A549 (cell line): Measurements from ENCODE around the gene POLA1. TPM values are rescaled to one million over a fixed set of nuclear protein-coding genes. Genes with fewer than 3 reads are reported as not detected.
A peak's percentile ranks its signal among the peaks of the same experiment; 100 is the strongest.

Experiments used
- ATAC-seq, 2 experiments: fragments of 200-7000 bp in 1 of 2; fragments of >200 bp in 1 of 2; cut with Nextera tagmentation in 1 of 2; cut with Tn5 transposase in 1 of 2; 3 replicates each; pipeline versions ENCODE4 v1.8.0 to v1.9.1; 2018 to 2020; ENCODE audit warnings: mild to moderate bottlenecking in 1 of 2, moderate library complexity in 1 of 2
- CTCF ChIA-PET: fragments of 300-600 bp; sonication (Branson Sonifier 250); formaldehyde crosslinking; extraction: SDS; loops from one replicate; lab custom pipeline; 2021; ENCODE audit warnings: antibody characterized with exemption, inconsistent platforms; lab: Yijun Ruan, JAX
- POLR2A ChIA-PET: fragments of 350-600 bp; formaldehyde crosslinking; extraction: SDS; loops from one replicate; lab custom pipeline; 2021; ENCODE audit warnings: antibody characterized with exemption, inconsistent platforms; lab: Yijun Ruan, JAX
- DNase-seq, 2 experiments: peaks; one replicate each; pipeline versions ENCODE4 v3.0.0 to v3.0.0-alpha.2; 2011 to 2016; ENCODE audit warnings: low read depth in 1 of 2, low spot score in 1 of 2
- FAIRE-seq: peaks from 2 replicates; lab custom pipeline; 2011; peaks lifted over from hg19 to GRCh38; lab: Jason Lieb, UNC
- H3K27ac ChIP-seq, 2 experiments: fragments of >200 bp; sonication (Bioruptor Twin); formaldehyde crosslinking; 3 replicates each; pipeline ENCODE4 v1.5.1; 2016 to 2017
- H3K4me1 ChIP-seq: fragments of >200 bp; sonication (Bioruptor Twin); formaldehyde crosslinking; 3 replicates; pipeline ENCODE4 v1.6.1; 2016
- H3K4me2 ChIP-seq: fragments of >200 bp; sonication (Bioruptor Twin); formaldehyde crosslinking; 3 replicates; pipeline ENCODE4 v1.6.1; 2016
- H3K4me3 ChIP-seq: fragments of >200 bp; sonication (Bioruptor Twin); formaldehyde crosslinking; 3 replicates; pipeline ENCODE4 v1.5.1; 2016
- H3K9me3 ChIP-seq: fragments of >200 bp; sonication (Bioruptor Twin); formaldehyde crosslinking; 3 replicates; pipeline ENCODE4 v1.6.1; 2016
- CBX8 ChIP-seq: fragments of 200-600 bp; sonication (generic); IDR thresholded peaks from 2 replicates; pipeline ENCODE4 v1.6.1; 2016
- EHF ChIP-seq: fragments of 250-450 bp; sonication (Bioruptor Pico); IDR thresholded peaks from 2 replicates; pipeline ENCODE4 v1.5.0; 2020; ENCODE audit warnings: mild to moderate bottlenecking
- FOSL2 ChIP-seq, 2 experiments: fragments of 450-650 bp in 1 of 2; fragments of >200 bp in 1 of 2; sonication (Bioruptor Twin) in 1 of 2; formaldehyde crosslinking; IDR thresholded peaks; 2 replicates each; pipeline versions ENCODE4 v1.5.0 to v1.6.1; 2016 to 2020; ENCODE audit warnings: mild to moderate bottlenecking in 1 of 2, moderate library complexity in 1 of 2
- HOXA7 ChIP-seq: fragments of 250-450 bp; sonication (Bioruptor Pico); IDR thresholded peaks from 2 replicates; pipeline ENCODE4 v1.5.0; 2020; ENCODE audit warnings: mild to moderate bottlenecking, moderate library complexity
- HOXB13 ChIP-seq: fragments of 250-450 bp; sonication (Bioruptor Pico); IDR thresholded peaks from 2 replicates; pipeline ENCODE4 v1.5.0; 2020; ENCODE audit warnings: low read depth, mild to moderate bottlenecking, moderate library complexity
- JUN ChIP-seq, 2 experiments: fragments of >200 bp; sonication (Bioruptor Twin); formaldehyde crosslinking; IDR thresholded peaks; 2 replicates in 1 of 2; 3 replicates in 1 of 2; pipeline ENCODE4 v1.6.1; 2016 to 2017
- MAZ ChIP-seq: fragments of 150-350 bp; IDR thresholded peaks from 2 replicates; pipeline ENCODE4 v1.6.1; 2014; ENCODE audit warnings: antibody characterized with exemption, low read depth, low read length, borderline replicate concordance
- NR3C1 ChIP-seq: fragments of >200 bp; sonication (Bioruptor Twin); formaldehyde crosslinking; IDR thresholded peaks from 3 replicates; pipeline ENCODE4 v1.6.1; 2017
- RAD21 ChIP-seq, 2 experiments: fragments of >200 bp in 1 of 2; sonication (Bioruptor Twin) in 1 of 2; formaldehyde crosslinking in 1 of 2; IDR thresholded peaks in 1 of 2; conservative IDR thresholded peaks in 1 of 2; 2 replicates in 1 of 2; 3 replicates in 1 of 2; pipeline ENCODE4 v1.6.1; 2012 to 2018; ENCODE audit warnings: inconsistent platforms in 1 of 2
- RARB ChIP-seq: fragments of 250-450 bp; sonication (Bioruptor Pico); IDR thresholded peaks from 2 replicates; pipeline ENCODE4 v1.8.0; 2021; ENCODE audit warnings: mild to moderate bottlenecking, moderate library complexity
- RNF2 ChIP-seq: fragments of 200-600 bp; sonication (generic); IDR thresholded peaks from 2 replicates; pipeline ENCODE4 v1.6.1; 2016; ENCODE audit warnings: low read depth, mild to moderate bottlenecking, antibody characterized with exemption, moderate library complexity, borderline replicate concordance
- SMC3 ChIP-seq: fragments of >200 bp; sonication (Bioruptor Twin); formaldehyde crosslinking; IDR thresholded peaks from 3 replicates; pipeline ENCODE4 v1.6.1; 2018; ENCODE audit warnings: inconsistent platforms
- WGBS: methylation state at CpG from one replicate; pipeline ENCODE4 v1.1.6; 2017; ENCODE audit errors: missing lambda C conversion rate; 5-methylcytosine and 5-hydroxymethylcytosine counted together
- polyA plus RNA-seq, 4 experiments: library from polyadenylated mRNA; depleted of rRNA in 3 of 4; stranded (reverse); fragments of >200 nt; fragmentation: RNase III in 1 of 4; extraction: RNeasy Plus Mini Kit Qiagen cat#74134 plus additional on column Dnase treatment in 1 of 4; gene quantifications; 2 replicates in 3 of 4; 3 replicates in 1 of 4; pipeline ENCODE4 v1.2.3, GENCODE V29; 2011 to 2017
- TF ChIP-seq, protein P1 (sequence below): fragments of >200 bp; sonication (Bioruptor Twin); formaldehyde crosslinking; IDR thresholded peaks from 3 replicates; pipeline ENCODE4 v1.5.1; 2016

The POLA1 gene
- polyA plus RNA-seq, 2 of the 4 experiments (the other 2 are of a cell fraction) = 8.8 to 17.5 TPM

DNA sequence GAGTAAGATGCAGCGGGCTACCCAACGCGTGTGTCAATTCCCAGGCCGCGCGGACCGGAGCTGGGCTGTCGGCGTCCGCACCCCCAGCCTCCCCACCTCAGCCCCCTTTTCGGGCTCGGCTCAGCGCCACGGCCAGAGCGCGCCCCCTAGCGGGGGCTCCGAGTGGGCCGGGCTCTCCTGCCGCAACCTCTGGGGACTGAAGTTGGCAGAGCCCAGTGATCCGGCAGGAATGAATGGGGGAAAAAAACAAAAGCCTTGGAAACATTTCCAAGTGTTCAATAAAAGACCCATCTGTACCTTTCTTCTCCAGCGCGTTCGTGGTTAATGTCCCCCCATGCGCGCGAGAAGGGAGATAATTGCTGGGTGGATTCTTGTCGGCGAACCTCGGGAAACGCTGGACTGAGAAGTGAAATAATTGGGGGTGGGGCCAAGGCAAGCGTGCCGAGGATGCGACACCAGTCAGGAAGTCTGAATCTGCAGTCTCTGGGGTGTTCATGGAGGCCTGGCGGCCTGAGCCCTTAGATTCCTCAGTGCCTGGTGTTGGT lies 327.3 kb downstream of the POLA1 start:
- ChIA-PET POLR2A (interaction anchor here (1.5 kb wide), 1 partner anchor 182 kb away, joined by 6 read pairs; no protein-coding TSS in a partner anchor), CTCF (interaction anchor here (0.7 to 3.6 kb wide), 15 partner anchors 10 to 239 kb away, joined by 3 to 42 read pairs (median 4); no protein-coding TSS in a partner anchor)
- DNase-seq (peak in 1 of 2 experiments; percentile 80), ATAC-seq (peak; percentile 85 to 91), FAIRE-seq (no peak)
- WGBS = 6% methylated on average over 15 of the region's 35 CpGs
- Histone ChIP-seq H3K9me3 (no peaks in the 10 kb centered on the region), H3K4me2 (peak overlapping the region; percentile 82), H3K4me1 (peaks cover 14% of the 10 kb centered on the region), H3K27ac (peak overlapping the region; percentile 39 to 77; a peak in 5 of 6 replicates), H3K4me3 (peak overlapping the region; percentile 52)
- TF ChIP-seq HOXB13 (CRISPR knock-in tag) = no peak
- TF ChIP-seq, protein P1, sequence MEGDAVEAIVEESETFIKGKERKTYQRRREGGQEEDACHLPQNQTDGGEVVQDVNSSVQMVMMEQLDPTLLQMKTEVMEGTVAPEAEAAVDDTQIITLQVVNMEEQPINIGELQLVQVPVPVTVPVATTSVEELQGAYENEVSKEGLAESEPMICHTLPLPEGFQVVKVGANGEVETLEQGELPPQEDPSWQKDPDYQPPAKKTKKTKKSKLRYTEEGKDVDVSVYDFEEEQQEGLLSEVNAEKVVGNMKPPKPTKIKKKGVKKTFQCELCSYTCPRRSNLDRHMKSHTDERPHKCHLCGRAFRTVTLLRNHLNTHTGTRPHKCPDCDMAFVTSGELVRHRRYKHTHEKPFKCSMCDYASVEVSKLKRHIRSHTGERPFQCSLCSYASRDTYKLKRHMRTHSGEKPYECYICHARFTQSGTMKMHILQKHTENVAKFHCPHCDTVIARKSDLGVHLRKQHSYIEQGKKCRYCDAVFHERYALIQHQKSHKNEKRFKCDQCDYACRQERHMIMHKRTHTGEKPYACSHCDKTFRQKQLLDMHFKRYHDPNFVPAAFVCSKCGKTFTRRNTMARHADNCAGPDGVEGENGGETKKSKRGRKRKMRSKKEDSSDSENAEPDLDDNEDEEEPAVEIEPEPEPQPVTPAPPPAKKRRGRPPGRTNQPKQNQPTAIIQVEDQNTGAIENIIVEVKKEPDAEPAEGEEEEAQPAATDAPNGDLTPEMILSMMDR = peak; percentile 84
- peak; percentile 74 for TF ChIP-seq SMC3
- no peak for TF ChIP-seq EHF (CRISPR knock-in tag)
- peak; percentile 47 to 79 for TF ChIP-seq RAD21 (conservative IDR thresholded peaks at IDR 0.05 in 1 of 2, IDR thresholded peaks at IDR 0.05 in 1 of 2)
- TF ChIP-seq MAZ = no peak

DNA sequence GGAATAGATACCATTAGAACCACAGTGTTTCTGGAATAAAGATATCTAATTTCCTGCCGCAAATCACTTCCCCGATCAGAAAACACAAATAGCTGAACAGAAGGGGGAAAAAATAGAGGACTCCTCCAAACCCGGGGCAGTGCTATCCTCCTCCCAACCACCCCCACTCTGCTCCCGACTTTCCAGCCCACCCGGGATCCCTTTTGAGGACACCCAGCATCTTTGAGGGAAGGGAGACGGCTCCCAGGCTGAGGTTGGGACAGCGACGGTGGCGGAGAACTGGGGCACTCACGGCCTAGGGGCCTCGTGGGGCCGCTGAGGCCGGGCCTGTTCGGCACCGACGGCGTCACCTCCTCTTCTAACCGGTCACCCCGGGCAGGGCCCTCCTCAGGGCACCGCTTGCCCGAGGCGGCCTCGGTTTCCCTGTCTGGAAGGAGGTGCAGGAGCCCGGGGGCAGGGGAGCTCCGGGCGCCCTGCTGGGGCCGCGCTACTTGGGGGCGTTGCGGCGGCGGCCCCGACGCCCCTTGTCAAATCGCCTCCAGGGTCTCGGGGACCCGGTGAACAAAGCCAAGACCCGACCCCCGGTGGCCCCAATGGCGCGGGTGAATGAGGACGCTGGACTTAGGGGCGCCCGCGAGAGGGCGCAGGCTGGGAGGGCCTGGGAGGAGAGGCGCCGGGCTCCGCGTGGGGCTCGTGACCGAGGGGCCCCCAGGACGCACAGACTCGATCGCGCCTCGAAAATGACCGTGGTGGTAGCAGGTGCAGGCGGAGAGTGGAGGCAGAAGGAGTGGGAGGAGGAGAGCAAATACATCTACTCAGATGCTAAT lies 329.0 kb downstream of the POLA1 start:
- CTCF ChIA-PET = interaction anchor here (1.1 to 3.6 kb wide), 8 partner anchors 10 to 276 kb away, joined by 3 to 42 read pairs (median 8); no protein-coding TSS in a partner anchor
- peak overlapping the region; percentile 75 for H3K4me2 ChIP-seq
- no peak for FAIRE-seq

DNA sequence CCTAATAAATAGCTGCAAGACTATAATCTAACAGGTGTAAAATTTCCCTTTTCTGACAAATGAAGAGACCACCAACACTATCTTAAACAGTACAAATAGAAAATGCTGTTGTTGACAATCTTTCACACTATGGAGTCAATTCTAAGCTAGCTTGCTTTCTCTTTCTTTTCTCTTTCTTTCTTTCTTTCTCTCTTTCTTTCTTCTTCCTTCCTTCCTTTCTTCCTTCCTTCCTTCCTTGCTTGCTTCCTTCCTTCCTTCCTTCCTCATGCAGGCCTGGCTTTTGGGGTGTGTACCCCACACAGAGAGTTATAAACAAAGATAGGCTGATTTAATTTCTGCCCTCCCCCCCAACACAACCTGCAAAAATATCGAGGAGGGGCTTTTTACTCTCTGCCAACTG lies 330.2 kb downstream of the POLA1 start:
- no peak overlapping the region for H3K4me3 ChIP-seq
- CTCF ChIA-PET = interaction anchor here (1.1 to 1.6 kb wide), 2 partner anchors 119 to 278 kb away, joined by 3 to 5 read pairs; no protein-coding TSS in a partner anchor
- no peak for ATAC-seq
- FAIRE-seq = no peak
- no peak overlapping the region for H3K4me2 ChIP-seq
- no peak overlapping the region for H3K27ac ChIP-seq
- WGBS = 0% methylated on average over 1 of the region's 1 CpG
- TF ChIP-seq JUN (IDR thresholded peaks at IDR 0.05) = no peak
- no peak for TF ChIP-seq NR3C1
- TF ChIP-seq RARB (CRISPR knock-in tag) = no peak
- TF ChIP-seq MAZ = no peak
- no peak for TF ChIP-seq HOXA7 (CRISPR knock-in tag)
- TF ChIP-seq RNF2 = no peak
- no peak for TF ChIP-seq CBX8
- TF ChIP-seq, all 56 proteins: peak for 0
- DNase-seq = no peak
- POLR2A ChIA-PET = no interaction called here
- no peaks in the 10 kb centered on the region for H3K9me3 ChIP-seq
- peaks cover 22% of the 10 kb centered on the region for H3K4me1 ChIP-seq

More for the DNA sequence above, 329.0 kb downstream of the POLA1 start:
- TF ChIP-seq FOSL2 (IDR thresholded peaks at IDR 0.05) = no peak
- TF ChIP-seq FOSL2 (CRISPR knock-in tag; IDR thresholded peaks at IDR 0.05) = no peak
- TF ChIP-seq RAD21 (conservative IDR thresholded peaks at IDR 0.05 in 1 of 2, IDR thresholded peaks at IDR 0.05 in 1 of 2) = peak in 1 of 2 experiments; percentile 23; a peak in 1 of 5 replicates
- TF ChIP-seq, protein P1 = peak; percentile 30; the same call in 2 of the 3 replicates
- 24% methylated on average over 19 of the region's 59 CpGs for WGBS
- H3K9me3 ChIP-seq = no peaks in the 10 kb centered on the region
- H3K4me1 ChIP-seq = peaks cover 14% of the 10 kb centered on the region
- peak overlapping the region; percentile 14 to 33; a peak in 1 of 6 replicates for H3K27ac ChIP-seq
- ATAC-seq (peak in 1 of 2 experiments; percentile 33; a peak in 3 of 6 replicates), DNase-seq (no peak)
- POLR2A ChIA-PET = no interaction called here
- H3K4me3 ChIP-seq = peak overlapping the region; percentile 36
